ENCODE results near the gene DSTN. TPM values are rescaled to one million over a fixed set of nuclear protein-coding genes. Genes with fewer than 3 reads are reported as not detected.

DSTN gene
- total RNA-seq, 1 donor, result 27.6 TPM

- H3K9me3 ChIP-seq (ENCODE audit: low read depth, low read length), result no peaks in the 10 kb centered on the region
- peaks cover 3% of the 10 kb centered on the region for H3K4me1 ChIP-seq (ENCODE audit: insufficient read depth, low read length)
- no peaks in the 10 kb centered on the region for H3K27me3 ChIP-seq (ENCODE audit: insufficient read depth, low read length)
- no peak overlapping the region for H3K4me3 ChIP-seq (ENCODE audit: low read length)
Observed at GRCh38 chr20:17560344-17561074, 9.4 kb upstream of the DSTN start.

- H3K27me3 ChIP-seq (ENCODE audit: insufficient read depth, low read length), result no peaks in the 10 kb centered on the region
- no peak overlapping the region for H3K4me3 ChIP-seq (ENCODE audit: low read length)
- peaks cover 3% of the 10 kb centered on the region for H3K4me1 ChIP-seq (ENCODE audit: insufficient read depth, low read length)
- no peaks in the 10 kb centered on the region for H3K9me3 ChIP-seq (ENCODE audit: low read depth, low read length)
Observed at GRCh38 chr20:17562804-17563305, 7.0 kb upstream of the DSTN start.

- Histone ChIP-seq H3K4me1 (ENCODE audit: insufficient read depth, low read length) (peaks cover 6% of the 10 kb centered on the region), H3K4me3 (ENCODE audit: low read length) (no peak overlapping the region), H3K9me3 (ENCODE audit: low read depth, low read length) (no peaks in the 10 kb centered on the region), H3K27me3 (ENCODE audit: insufficient read depth, low read length) (peaks cover 11% of the 10 kb centered on the region)
Observed at GRCh38 chr20:17565169-17565845, 4.6 kb upstream of the DSTN start.

GRCh38 chr20:17566345-17566744 is 3.5 kb upstream of the DSTN start:
- H3K4me3 ChIP-seq (ENCODE audit: low read length), result no peak overlapping the region
- peaks cover 13% of the 10 kb centered on the region for H3K4me1 ChIP-seq (ENCODE audit: insufficient read depth, low read length)
- H3K27me3 ChIP-seq (ENCODE audit: insufficient read depth, low read length), result peaks cover 11% of the 10 kb centered on the region
- no peaks in the 10 kb centered on the region for H3K9me3 ChIP-seq (ENCODE audit: low read depth, low read length)

- no peaks in the 10 kb centered on the region for H3K9me3 ChIP-seq (ENCODE audit: low read depth, low read length)
- peaks cover 11% of the 10 kb centered on the region for H3K27me3 ChIP-seq (ENCODE audit: insufficient read depth, low read length)
- no peak overlapping the region for H3K4me3 ChIP-seq (ENCODE audit: low read length)
- H3K4me1 ChIP-seq (ENCODE audit: insufficient read depth, low read length), result peaks cover 13% of the 10 kb centered on the region
Observed at GRCh38 chr20:17568045-17568788, 1.7 kb upstream of the DSTN start.

- H3K4me1 ChIP-seq (ENCODE audit: insufficient read depth, low read length), result peaks cover 13% of the 10 kb centered on the region
- H3K9me3 ChIP-seq (ENCODE audit: low read depth, low read length), result no peaks in the 10 kb centered on the region
- peaks cover 11% of the 10 kb centered on the region for H3K27me3 ChIP-seq (ENCODE audit: insufficient read depth, low read length)
- H3K4me3 ChIP-seq (ENCODE audit: low read length), result no peak overlapping the region
Observed at GRCh38 chr20:17568972-17569521, 828 bp upstream of the DSTN start.

- H3K4me3 ChIP-seq (ENCODE audit: low read length), result peak overlapping the region; percentile 85
- H3K27me3 ChIP-seq (ENCODE audit: insufficient read depth, low read length), result peaks cover 11% of the 10 kb centered on the region
- H3K4me1 ChIP-seq (ENCODE audit: insufficient read depth, low read length), result peaks cover 13% of the 10 kb centered on the region
- H3K9me3 ChIP-seq (ENCODE audit: low read depth, low read length), result no peaks in the 10 kb centered on the region
Observed at GRCh38 chr20:17570347-17571152, 675 bp downstream of the DSTN start.

- Histone ChIP-seq H3K4me3 (ENCODE audit: low read length) (peak overlapping the region; percentile 85), H3K4me1 (ENCODE audit: insufficient read depth, low read length) (peaks cover 13% of the 10 kb centered on the region), H3K27me3 (ENCODE audit: insufficient read depth, low read length) (peaks cover 11% of the 10 kb centered on the region), H3K9me3 (ENCODE audit: low read depth, low read length) (no peaks in the 10 kb centered on the region)
Observed at GRCh38 chr20:17571153-17571527, 1.3 kb downstream of the DSTN start.

GRCh38 chr20:17572034-17572638 is 2.3 kb downstream of the DSTN start:
- Histone ChIP-seq H3K27me3 (ENCODE audit: insufficient read depth, low read length) (peaks cover 11% of the 10 kb centered on the region), H3K9me3 (ENCODE audit: low read depth, low read length) (no peaks in the 10 kb centered on the region), H3K4me1 (ENCODE audit: insufficient read depth, low read length) (peaks cover 13% of the 10 kb centered on the region), H3K4me3 (ENCODE audit: low read length) (no peak overlapping the region)

GRCh38 chr20:17573463-17573862 is 3.6 kb downstream of the DSTN start:
- no peak overlapping the region for H3K4me3 ChIP-seq (ENCODE audit: low read length)
- H3K27me3 ChIP-seq (ENCODE audit: insufficient read depth, low read length), result peaks cover 6% of the 10 kb centered on the region
- peaks cover 13% of the 10 kb centered on the region for H3K4me1 ChIP-seq (ENCODE audit: insufficient read depth, low read length)
- no peaks in the 10 kb centered on the region for H3K9me3 ChIP-seq (ENCODE audit: low read depth, low read length)

GRCh38 chr20:17576215-17576614 is 6.3 kb downstream of the DSTN start:
- no peaks in the 10 kb centered on the region for H3K4me1 ChIP-seq (ENCODE audit: insufficient read depth, low read length)
- H3K9me3 ChIP-seq (ENCODE audit: low read depth, low read length), result no peaks in the 10 kb centered on the region
- H3K4me3 ChIP-seq (ENCODE audit: low read length), result no peak overlapping the region
- no peaks in the 10 kb centered on the region for H3K27me3 ChIP-seq (ENCODE audit: insufficient read depth, low read length)

- Histone ChIP-seq H3K4me1 (ENCODE audit: insufficient read depth, low read length) (no peaks in the 10 kb centered on the region), H3K4me3 (ENCODE audit: low read length) (no peak overlapping the region), H3K9me3 (ENCODE audit: low read depth, low read length) (no peaks in the 10 kb centered on the region), H3K27me3 (ENCODE audit: insufficient read depth, low read length) (no peaks in the 10 kb centered on the region)
Observed at GRCh38 chr20:17579369-17580039, 9.6 kb downstream of the DSTN start.

GRCh38 chr20:17580895-17581294 is 11.0 kb downstream of the DSTN start:
- H3K9me3 ChIP-seq (ENCODE audit: low read depth, low read length), result no peaks in the 10 kb centered on the region
- H3K27me3 ChIP-seq (ENCODE audit: insufficient read depth, low read length), result no peaks in the 10 kb centered on the region
- no peaks in the 10 kb centered on the region for H3K4me1 ChIP-seq (ENCODE audit: insufficient read depth, low read length)
- H3K4me3 ChIP-seq (ENCODE audit: low read length), result no peak overlapping the region

- Histone ChIP-seq H3K9me3 (ENCODE audit: low read depth, low read length) (no peaks in the 10 kb centered on the region), H3K27me3 (ENCODE audit: insufficient read depth, low read length) (no peaks in the 10 kb centered on the region), H3K4me1 (ENCODE audit: insufficient read depth, low read length) (no peaks in the 10 kb centered on the region), H3K4me3 (ENCODE audit: low read length) (no peak overlapping the region)
Observed at GRCh38 chr20:17583126-17583525, 13.3 kb downstream of the DSTN start.
